Peyer's patch (tissue), 4 donors: ENCODE data around the gene PIGT. TPM values are rescaled to one million over a fixed set of nuclear protein-coding genes. Genes with fewer than 3 reads are reported as not detected.

Experiments used
- DNase-seq, 3 donors: peaks; one replicate each; pipeline ENCODE4 v3.0.0-alpha.2; 2017 to 2019
- H3K27ac ChIP-seq, 4 donors: fragments of 200-600 bp; sonication (generic); one replicate each; pipeline ENCODE4 v1.5.1; 2016 to 2019
- H3K27me3 ChIP-seq, 2 donors: fragments of 200-600 bp; sonication (generic); one replicate each; pipeline ENCODE4 v1.5.1; 2019
- H3K36me3 ChIP-seq, 3 donors: fragments of 200-600 bp; sonication (generic); one replicate each; pipeline ENCODE4 v1.5.1; 2016 to 2019
- H3K4me1 ChIP-seq, 4 donors: fragments of 200-600 bp; sonication (generic); one replicate each; pipeline ENCODE4 v1.5.1; 2016 to 2019
- H3K4me3 ChIP-seq, 4 donors: fragments of 200-600 bp; sonication (generic); 1 replicate in 3 of 4; 2 replicates in 1 of 4; pipeline ENCODE4 v1.5.1; 2016 to 2019; ENCODE audit warnings: mild to moderate bottlenecking in 1 of 4
- H3K9me3 ChIP-seq, 4 donors: fragments of 200-600 bp; sonication (generic); one replicate each; pipeline ENCODE4 v1.5.1; 2016 to 2019; ENCODE audit warnings: mild to moderate bottlenecking in 1 of 4
- POLR2A ChIP-seq, 2 donors: fragments of 450-650 bp; IDR thresholded peaks; one replicate each; pipeline ENCODE4 v1.5.1; 2017; ENCODE audit warnings: antibody characterized with exemption in 2 of 2, mild to moderate bottlenecking in 2 of 2, moderate library complexity in 2 of 2
- total RNA-seq, 4 donors: library from RNA; depleted of rRNA; stranded (reverse); fragments of >200 nt; gene quantifications; one replicate each; pipeline ENCODE4 v1.1.0, GENCODE V29; 2016
- TF ChIP-seq, protein P1 (sequence below), 6 experiments: fragments of 450-650 bp in 4 of 6; fragments of 200-600 bp in 2 of 6; sonication (generic) in 1 of 6; IDR thresholded peaks; one replicate each; pipeline ENCODE4 v1.5.1; 2017 to 2019; ENCODE audit warnings: antibody characterized with exemption in 6 of 6, mild to moderate bottlenecking in 3 of 6, moderate library complexity in 1 of 6

PIGT gene
- total RNA-seq, 4 donors from 2014 or later, result 87.5 to 147 (median 113) TPM

DNA sequence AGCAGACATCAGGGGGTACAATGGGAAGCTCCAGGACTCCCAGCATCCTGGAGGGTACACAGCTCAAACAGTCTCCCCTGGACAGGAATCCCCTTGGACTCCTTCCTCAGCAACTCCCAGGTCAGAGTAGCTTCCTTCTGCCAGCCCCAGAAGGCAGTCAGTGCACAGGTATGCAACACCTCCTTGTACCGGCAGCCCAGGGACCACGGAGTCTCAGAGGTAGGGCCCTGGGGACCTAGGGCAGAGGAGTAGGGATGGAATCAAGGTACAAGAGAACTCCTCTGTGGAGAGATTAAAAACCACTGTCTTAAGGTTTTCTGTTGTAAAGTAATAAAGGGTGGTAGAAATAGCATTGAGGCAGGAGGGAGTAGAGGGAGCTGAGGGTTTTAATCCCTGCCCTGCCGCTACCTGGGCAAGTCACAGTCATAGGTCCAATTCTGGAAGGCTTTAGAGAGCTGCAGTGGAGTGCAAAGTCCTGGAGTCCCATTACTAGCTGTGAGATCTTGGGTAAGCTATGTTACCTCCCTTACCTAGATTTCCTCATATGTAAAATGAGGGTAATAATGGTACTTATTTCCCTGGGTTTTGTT lies 45.3 kb upstream of the PIGT start:
- DNase-seq, result peak in 1 of 3 donors; percentile 61
- H3K4me1 ChIP-seq, result peaks cover 0 to 25% (median 14%) of the 10 kb centered on the region in 4 donors
- no peaks in the 10 kb centered on the region for H3K9me3 ChIP-seq
- no peak for TF ChIP-seq POLR2A (IDR thresholded peaks at IDR 0.05)
- TF ChIP-seq, protein P1, sequence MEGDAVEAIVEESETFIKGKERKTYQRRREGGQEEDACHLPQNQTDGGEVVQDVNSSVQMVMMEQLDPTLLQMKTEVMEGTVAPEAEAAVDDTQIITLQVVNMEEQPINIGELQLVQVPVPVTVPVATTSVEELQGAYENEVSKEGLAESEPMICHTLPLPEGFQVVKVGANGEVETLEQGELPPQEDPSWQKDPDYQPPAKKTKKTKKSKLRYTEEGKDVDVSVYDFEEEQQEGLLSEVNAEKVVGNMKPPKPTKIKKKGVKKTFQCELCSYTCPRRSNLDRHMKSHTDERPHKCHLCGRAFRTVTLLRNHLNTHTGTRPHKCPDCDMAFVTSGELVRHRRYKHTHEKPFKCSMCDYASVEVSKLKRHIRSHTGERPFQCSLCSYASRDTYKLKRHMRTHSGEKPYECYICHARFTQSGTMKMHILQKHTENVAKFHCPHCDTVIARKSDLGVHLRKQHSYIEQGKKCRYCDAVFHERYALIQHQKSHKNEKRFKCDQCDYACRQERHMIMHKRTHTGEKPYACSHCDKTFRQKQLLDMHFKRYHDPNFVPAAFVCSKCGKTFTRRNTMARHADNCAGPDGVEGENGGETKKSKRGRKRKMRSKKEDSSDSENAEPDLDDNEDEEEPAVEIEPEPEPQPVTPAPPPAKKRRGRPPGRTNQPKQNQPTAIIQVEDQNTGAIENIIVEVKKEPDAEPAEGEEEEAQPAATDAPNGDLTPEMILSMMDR (IDR thresholded peaks at IDR 0.05), result no peak
- peak overlapping the region in 2 of 4 donors; percentile 51 to 70 for H3K27ac ChIP-seq
- H3K36me3 ChIP-seq, result peaks cover 0 to 35% (median 0%) of the 10 kb centered on the region in 3 donors
- H3K4me3 ChIP-seq, result no peak overlapping the region
- H3K27me3 ChIP-seq, result no peaks in the 10 kb centered on the region

DNA sequence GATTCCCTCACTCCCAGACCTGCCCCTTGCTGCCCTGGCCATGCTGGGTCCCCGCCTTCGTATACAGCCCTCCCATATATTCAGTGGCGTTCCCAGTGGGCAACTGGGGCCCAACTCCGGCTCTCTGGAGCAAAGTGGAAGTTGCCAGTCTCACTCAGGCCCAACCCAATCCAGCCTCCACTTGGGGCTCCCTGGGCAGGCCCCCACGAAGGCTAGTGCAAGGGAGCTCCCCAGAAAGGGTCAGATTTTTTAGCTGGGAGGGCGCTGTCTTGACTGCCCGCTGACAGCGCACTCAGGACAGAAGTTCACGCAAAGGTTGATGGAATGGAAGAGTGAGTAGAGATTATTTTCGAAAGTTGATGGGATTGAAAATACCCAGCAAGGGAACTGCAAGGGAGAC lies 43.7 kb upstream of the PIGT start:
- H3K36me3 ChIP-seq, result peaks cover 0 to 20% (median 0%) of the 10 kb centered on the region in 3 donors
- peak overlapping the region in 1 of 4 donors; percentile 49 for H3K4me3 ChIP-seq
- H3K9me3 ChIP-seq, result no peaks in the 10 kb centered on the region
- H3K27ac ChIP-seq, result peak overlapping the region in 1 of 4 donors; percentile 82
- H3K27me3 ChIP-seq, result no peaks in the 10 kb centered on the region
- no peak for DNase-seq
- TF ChIP-seq, protein P1 (IDR thresholded peaks at IDR 0.05), result no peak
- no peak for TF ChIP-seq POLR2A (IDR thresholded peaks at IDR 0.05)
- peaks cover 0 to 22% (median 14%) of the 10 kb centered on the region in 4 donors for H3K4me1 ChIP-seq

DNA sequence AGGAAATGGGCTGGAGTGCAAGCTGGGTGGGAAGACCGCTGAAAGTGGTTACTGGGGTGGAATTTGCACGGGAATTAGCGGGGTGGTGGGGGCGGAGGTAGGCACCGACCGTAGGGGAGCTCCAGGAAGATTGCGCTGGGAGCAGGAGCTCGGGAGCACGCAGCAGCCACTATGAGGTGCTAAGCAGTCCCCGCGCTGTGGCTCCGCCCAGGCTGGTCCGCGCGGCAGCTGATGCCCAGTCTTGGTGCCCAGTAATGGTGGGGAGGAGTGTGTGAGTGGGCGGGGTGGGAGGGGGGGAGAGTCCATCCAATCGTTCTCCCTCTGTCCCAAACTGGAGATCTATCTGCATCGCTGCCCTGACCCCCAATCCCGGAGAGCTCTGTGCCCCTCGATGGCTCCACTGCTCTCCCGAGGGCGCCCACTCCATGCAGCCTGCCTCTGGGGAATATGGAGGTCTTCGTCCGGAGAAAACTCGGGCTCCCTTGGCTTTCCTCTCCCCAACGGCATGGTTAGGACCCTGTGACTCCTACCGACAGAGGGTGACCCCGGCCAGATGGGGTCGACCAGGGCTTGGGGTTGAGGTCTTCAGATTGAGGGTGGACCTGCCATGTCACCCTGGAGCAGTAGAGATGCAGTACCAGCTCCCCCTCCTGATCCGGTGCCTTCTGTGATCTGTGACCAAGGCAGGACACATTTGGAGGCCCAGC lies 43.1 kb upstream of the PIGT start:
- peaks cover 0 to 18% (median 13%) of the 10 kb centered on the region in 4 donors for H3K4me1 ChIP-seq
- peak in 1 of 3 donors; percentile 56 for DNase-seq
- TF ChIP-seq, protein P1 (IDR thresholded peaks at IDR 0.05), result no peak
- TF ChIP-seq POLR2A (IDR thresholded peaks at IDR 0.05), result no peak
- no peaks in the 10 kb centered on the region for H3K27me3 ChIP-seq
- H3K27ac ChIP-seq, result peak overlapping the region; percentile 54 to 82 (median 80)
- H3K9me3 ChIP-seq, result no peaks in the 10 kb centered on the region
- peaks cover 0 to 14% (median 0%) of the 10 kb centered on the region in 3 donors for H3K36me3 ChIP-seq
- H3K4me3 ChIP-seq, result peak overlapping the region in 3 of 4 donors; percentile 45 to 58 (median 49)

GRCh38 chr20:45373353-45374100 lies 42.4 kb upstream of the PIGT start:
- H3K4me3 ChIP-seq, result peak overlapping the region; percentile 37 to 58 (median 47)
- H3K27ac ChIP-seq, result peak overlapping the region; percentile 54 to 82 (median 80)
- peaks cover 0 to 15% (median 12%) of the 10 kb centered on the region in 4 donors for H3K4me1 ChIP-seq
- TF ChIP-seq, protein P1 (IDR thresholded peaks at IDR 0.05), result peak; percentile 80 to 97 (median 94)
- TF ChIP-seq POLR2A (IDR thresholded peaks at IDR 0.05), result peak in 1 of 2 donors; percentile 25
- peak; percentile 83 to 95 (median 94) for DNase-seq
- H3K27me3 ChIP-seq, result no peaks in the 10 kb centered on the region
- peaks cover 0 to 7% (median 0%) of the 10 kb centered on the region in 3 donors for H3K36me3 ChIP-seq
- no peaks in the 10 kb centered on the region for H3K9me3 ChIP-seq

DNA sequence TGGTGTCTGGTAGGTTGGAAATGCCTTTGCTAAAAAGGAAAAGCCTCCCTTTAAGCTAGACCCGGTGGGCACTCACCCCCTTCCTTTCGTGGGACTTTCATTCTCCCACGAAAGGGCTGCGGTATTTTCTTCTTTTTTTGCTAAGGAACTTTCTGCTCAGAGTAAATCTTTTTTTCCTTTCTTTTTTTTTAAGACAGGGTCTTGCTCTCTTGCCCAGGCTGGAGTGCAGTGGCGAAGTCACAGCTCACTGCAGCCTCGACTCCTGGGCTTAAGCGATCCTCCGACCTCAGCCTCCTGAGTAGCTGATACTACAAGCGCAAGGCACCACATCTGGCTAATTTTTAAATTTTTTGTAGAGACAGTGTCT lies 41.9 kb upstream of the PIGT start:
- Histone ChIP-seq H3K4me3 (peak overlapping the region; percentile 37 to 58 (median 47)), H3K9me3 (no peaks in the 10 kb centered on the region), H3K36me3 (peaks cover 0 to 4% (median 0%) of the 10 kb centered on the region in 3 donors), H3K27ac (peak overlapping the region; percentile 54 to 82 (median 80)), H3K27me3 (no peaks in the 10 kb centered on the region), H3K4me1 (peaks cover 0 to 12% (median 9%) of the 10 kb centered on the region in 4 donors)
- DNase-seq, result no peak
- no peak for TF ChIP-seq POLR2A (IDR thresholded peaks at IDR 0.05)
- TF ChIP-seq, protein P1 (IDR thresholded peaks at IDR 0.05), result no peak
